Heart right ventricle (tissue), 16 donors: ENCODE results near the gene POU5F2. TPM values are rescaled to one million over a fixed set of nuclear protein-coding genes. Genes with fewer than 3 reads are reported as not detected.

Source experiments
- ATAC-seq, 8 donors: fragments of 200-7000 bp; cut with Tn5 transposase; one replicate each; pipeline ENCODE4 v1.9.1; 2020; ENCODE audit warnings: mild to moderate bottlenecking in 8 of 8, moderate library complexity in 8 of 8, moderate number of reproducible peaks in 1 of 8
- DNase-seq, 2 donors: peaks; one replicate each; pipeline ENCODE4 v3.0.0-alpha.2; 2020
- H3K27ac ChIP-seq, 10 donors: fragments of 200-600 bp; sonication (generic) in 2 of 10; one replicate each; pipeline versions ENCODE4 v1.5.0 to v1.8.0; 2020 to 2022; ENCODE audit warnings: mild to moderate bottlenecking in 3 of 10
- H3K27me3 ChIP-seq, 7 donors: fragments of 200-600 bp; one replicate each; pipeline ENCODE4 v1.8.0; 2021 to 2022; ENCODE audit warnings: mild to moderate bottlenecking in 2 of 7
- H3K36me3 ChIP-seq, 9 donors: fragments of 200-600 bp; sonication (generic) in 1 of 9; one replicate each; pipeline versions ENCODE4 v1.5.0 to v1.8.0; 2020 to 2022; ENCODE audit warnings: mild to moderate bottlenecking in 2 of 9
- H3K4me1 ChIP-seq, 9 donors: fragments of 200-600 bp; sonication (generic) in 1 of 9; one replicate each; pipeline versions ENCODE4 v1.5.0 to v1.8.0; 2020 to 2022; ENCODE audit warnings: mild to moderate bottlenecking in 4 of 9
- H3K4me3 ChIP-seq, 10 donors: fragments of 200-600 bp; sonication (generic) in 2 of 10; one replicate each; pipeline versions ENCODE4 v1.5.0 to v1.8.0; 2020 to 2022; ENCODE audit warnings: mild to moderate bottlenecking in 7 of 10, moderate library complexity in 2 of 10
- H3K9me3 ChIP-seq, 11 donors: fragments of 200-600 bp in 10 of 11; sonication (generic) in 2 of 11; one replicate each; pipeline versions ENCODE4 v1.5.0 to v1.8.0; 2013 to 2022; ENCODE audit warnings: mild to moderate bottlenecking in 2 of 11, control low read depth in 1 of 11, moderate library complexity in 1 of 11
- WGBS, 2 donors: extraction: QIAGEN DNeasy Blood & Tissue Kit; methylation state at CpG; one replicate each; pipeline ENCODE4 v1.1.7; 2013; ENCODE audit warnings: inconsistent platforms in 1 of 2; 5-methylcytosine and 5-hydroxymethylcytosine counted together
- intact Hi-C, 10 donors: fragments of 100-400 bp; cut with DNase I; formaldehyde crosslinking; loops; one replicate each; pipeline versions ENCODE4 v1.11.1 to v1.14.2; 2022
- polyA plus RNA-seq, 2 donors: library from polyadenylated mRNA; stranded (reverse); fragments of 200-250 nt; gene quantifications; one replicate each; pipeline ENCODE4 v1.2.3, GENCODE V29; 2013
- total RNA-seq, 10 donors: library from RNA; stranded (reverse); fragmentation: NEBNext Ultra II Directional in 3 of 10; extraction: Animal tissue kit (Norgen Biotek cat#: 25700) in 3 of 10; gene quantifications; one replicate each; pipeline versions ENCODE4 v1.2.1 to v1.2.4, GENCODE V29; 2021 to 2023
- TF ChIP-seq, protein P1 (sequence below), 9 donors: fragments of 200-600 bp; sonication (generic) in 2 of 9; IDR thresholded peaks; one replicate each; pipeline versions ENCODE4 v1.5.0 to v1.8.0; 2021 to 2022; ENCODE audit warnings: antibody characterized with exemption in 9 of 9, mild to moderate bottlenecking in 5 of 9, moderate library complexity in 1 of 9
- donor health status: Arrhythmogenic right ventricular cardiomyopathy.
- donor health status: ischemic (EF 13 %, LVEDD 7.1; RV severe dilation, severe dysfunction).
- donor health status: healthy with polysubstance abuse.
- donor health status: DM: no; HTN: yes; CAD: no.
- donor health status: DM: no; HTN: no; CAD: no.
- donor health status: ischemic (EF 25% LVEDD 6.9; RV normal size, moderate dysfunction).
- donor health status: ischemic (EF 25% LVEDD 5.7; RV mildly dilated, moderate dysfunction).
- donor health status: healthy.
- donor health status: DM: yes; HTN: yes; CAD: no.
- donor health status: Ischemic cardiomyopathy.
- donor health status: ischemic (EF 35%, LVEDD 5.7; RV mildly dilated, moderate dysfunction).
- donor health status: nonischemic (EF 11% LVEDD 7.7; RV severe dilation, severe dysfunction).
- donor health status: DM: yes; HTN: yes; CAD: no.
- donor health status: PGD.
- donor health status: ischemic (EF 29% LVEDD 5.4; RV normal size, mild dysfunction).
- donor health status: nonischemic (EF 23%, LVEDD 6.1; RV moderate dilation, normal function).

Gene POU5F2
- total and polyA plus RNA-seq, 12 donors, result 0.01 to 0.51 (median 0.31) TPM

GRCh38 chr5:93755716-93756115, 14.3 kb upstream of the POU5F2 start:
- DNase-seq (no peak), ATAC-seq (no peak)
- no peaks in the 10 kb centered on the region for H3K36me3 ChIP-seq
- no peaks in the 10 kb centered on the region for H3K27me3 ChIP-seq
- intact Hi-C loops, result no loop called here
- no peak overlapping the region for H3K4me3 ChIP-seq
- no peaks in the 10 kb centered on the region for H3K4me1 ChIP-seq
- H3K9me3 ChIP-seq, result peaks cover 0 to 26% (median 13%) of the 10 kb centered on the region in 11 donors
- TF ChIP-seq, protein P1, sequence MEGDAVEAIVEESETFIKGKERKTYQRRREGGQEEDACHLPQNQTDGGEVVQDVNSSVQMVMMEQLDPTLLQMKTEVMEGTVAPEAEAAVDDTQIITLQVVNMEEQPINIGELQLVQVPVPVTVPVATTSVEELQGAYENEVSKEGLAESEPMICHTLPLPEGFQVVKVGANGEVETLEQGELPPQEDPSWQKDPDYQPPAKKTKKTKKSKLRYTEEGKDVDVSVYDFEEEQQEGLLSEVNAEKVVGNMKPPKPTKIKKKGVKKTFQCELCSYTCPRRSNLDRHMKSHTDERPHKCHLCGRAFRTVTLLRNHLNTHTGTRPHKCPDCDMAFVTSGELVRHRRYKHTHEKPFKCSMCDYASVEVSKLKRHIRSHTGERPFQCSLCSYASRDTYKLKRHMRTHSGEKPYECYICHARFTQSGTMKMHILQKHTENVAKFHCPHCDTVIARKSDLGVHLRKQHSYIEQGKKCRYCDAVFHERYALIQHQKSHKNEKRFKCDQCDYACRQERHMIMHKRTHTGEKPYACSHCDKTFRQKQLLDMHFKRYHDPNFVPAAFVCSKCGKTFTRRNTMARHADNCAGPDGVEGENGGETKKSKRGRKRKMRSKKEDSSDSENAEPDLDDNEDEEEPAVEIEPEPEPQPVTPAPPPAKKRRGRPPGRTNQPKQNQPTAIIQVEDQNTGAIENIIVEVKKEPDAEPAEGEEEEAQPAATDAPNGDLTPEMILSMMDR (IDR thresholded peaks at IDR 0.05), result no peak
- H3K27ac ChIP-seq, result no peak overlapping the region
- 69 to 71% methylated on average over 10 of the region's 10 CpGs for WGBS, 2 donors

GRCh38 chr5:93748875-93749397, 7.5 kb upstream of the POU5F2 start:
- DNase-seq (no peak), ATAC-seq (no peak)
- TF ChIP-seq, protein P1 (IDR thresholded peaks at IDR 0.05), result no peak
- Histone ChIP-seq H3K27ac (no peak overlapping the region), H3K4me3 (no peak overlapping the region), H3K36me3 (no peaks in the 10 kb centered on the region), H3K9me3 (no peaks in the 10 kb centered on the region), H3K27me3 (no peaks in the 10 kb centered on the region), H3K4me1 (no peaks in the 10 kb centered on the region)
- 96 to 97% methylated on average over 1 of the region's 1 CpG for WGBS, 2 donors
- intact Hi-C loops, result no loop called here

DNA sequence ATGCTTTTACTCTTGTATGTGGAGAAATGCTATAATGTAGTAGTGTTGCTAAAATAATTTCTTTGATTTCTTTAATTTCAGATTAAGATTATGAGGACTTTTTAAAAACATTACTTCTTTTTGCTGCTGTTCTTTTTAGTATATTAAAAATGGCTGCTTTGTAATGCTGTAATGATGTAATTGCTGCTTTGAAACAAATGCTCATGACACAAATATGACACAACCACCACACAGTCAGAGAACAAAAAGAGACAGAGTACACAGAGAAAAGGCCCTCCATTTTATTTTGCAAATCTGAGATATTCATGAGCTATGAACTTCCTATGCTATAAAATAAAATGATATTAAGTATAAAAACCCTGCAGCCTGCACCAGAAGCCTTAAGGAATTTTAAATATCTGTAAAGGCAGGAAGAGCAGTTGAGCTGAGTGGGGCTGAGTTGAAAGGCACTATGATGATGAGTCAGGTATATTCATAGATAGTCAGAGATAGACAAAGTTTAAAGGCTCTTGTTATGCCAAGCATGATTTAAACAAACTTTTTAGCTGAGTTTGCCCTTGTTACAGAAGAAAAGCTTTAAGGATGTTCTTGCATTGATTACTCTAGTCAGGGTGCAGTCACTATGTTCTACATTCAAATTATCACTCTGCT, 5.1 kb upstream of the POU5F2 start:
- DNase-seq (no peak), ATAC-seq (no peak)
- no peak overlapping the region for H3K4me3 ChIP-seq
- H3K9me3 ChIP-seq, result no peaks in the 10 kb centered on the region
- H3K36me3 ChIP-seq, result no peaks in the 10 kb centered on the region
- H3K27ac ChIP-seq, result no peak overlapping the region
- intact Hi-C loops, result no loop called here
- TF ChIP-seq, protein P1 (IDR thresholded peaks at IDR 0.05), result no peak
- no peaks in the 10 kb centered on the region for H3K4me1 ChIP-seq
- H3K27me3 ChIP-seq, result no peaks in the 10 kb centered on the region

DNA sequence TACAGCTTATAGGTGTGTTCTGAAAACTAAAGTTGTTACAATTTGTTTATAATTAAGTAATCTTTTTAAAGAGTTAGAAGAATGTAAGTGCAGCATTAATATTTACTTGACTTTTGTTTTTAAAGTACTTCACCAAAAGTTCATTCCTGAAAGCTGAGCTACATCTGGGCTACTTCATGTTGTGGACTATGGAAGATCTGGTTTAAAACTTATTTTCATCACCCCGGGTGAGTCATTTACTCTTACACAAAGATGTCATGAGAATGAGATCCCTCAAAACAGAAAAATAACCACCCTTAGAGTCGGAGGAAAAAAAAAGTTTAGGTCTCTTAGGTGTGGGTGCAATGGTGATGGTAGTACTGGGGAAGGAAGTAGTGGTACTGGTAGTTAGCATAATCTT, 5.1 kb downstream of the POU5F2 start:
- H3K36me3 ChIP-seq, result peaks cover 0 to 13% (median 3%) of the 10 kb centered on the region in 9 donors
- ATAC-seq (no peak), DNase-seq (no peak)
- no peak overlapping the region for H3K27ac ChIP-seq
- H3K9me3 ChIP-seq, result peaks cover 0 to 17% (median 0%) of the 10 kb centered on the region in 11 donors
- no peak overlapping the region for H3K4me3 ChIP-seq
- TF ChIP-seq, protein P1 (IDR thresholded peaks at IDR 0.05), result no peak
- no peaks in the 10 kb centered on the region for H3K4me1 ChIP-seq
- H3K27me3 ChIP-seq, result no peaks in the 10 kb centered on the region
- intact Hi-C loops, result no loop called here
- 93 to 97% methylated on average over 2 of the region's 2 CpGs for WGBS, 2 donors
